Karpas-422 (cell line): ENCODE results near the gene CNKSR1. TPM values are rescaled to one million over a fixed set of nuclear protein-coding genes. Genes with fewer than 3 reads are reported as not detected.

Experiments used
- DNase-seq: peaks from one replicate; pipeline ENCODE4 v3.0.0-alpha.2; 2015
- H2AFZ ChIP-seq: fragments of 200-600 bp; sonication (generic); 2 replicates; pipeline ENCODE4 v1.6.1; 2014; ENCODE audit warnings: antibody characterized with exemption, low read length, mixed read lengths
- H3K27ac ChIP-seq: fragments of 200-600 bp; sonication (generic); 2 replicates; pipeline ENCODE4 v1.5.1; 2014; ENCODE audit warnings: mild to moderate bottlenecking, low read length, moderate library complexity
- H3K27me3 ChIP-seq: fragments of 200-600 bp; sonication (generic); 2 replicates; pipeline ENCODE4 v1.6.1; 2014; ENCODE audit warnings: low read length, mixed read lengths
- H3K36me3 ChIP-seq: fragments of 200-600 bp; sonication (generic); 2 replicates; pipeline ENCODE4 v1.6.1; 2014; ENCODE audit warnings: low read length, mixed read lengths; ENCODE audit not compliant: insufficient read depth
- H3K4me1 ChIP-seq: fragments of 200-600 bp; sonication (generic); 2 replicates; pipeline ENCODE4 v1.6.1; 2014; ENCODE audit warnings: mild to moderate bottlenecking, low read length, mixed read lengths
- H3K4me2 ChIP-seq: fragments of 200-600 bp; sonication (generic); 2 replicates; pipeline ENCODE4 v1.6.1; 2014; ENCODE audit warnings: low read length, low read depth, mild to moderate bottlenecking; ENCODE audit not compliant: poor library complexity, severe bottlenecking
- H3K4me3 ChIP-seq: fragments of 200-600 bp; sonication (generic); 2 replicates; pipeline ENCODE4 v1.5.1; 2014; ENCODE audit warnings: mild to moderate bottlenecking, antibody characterized with exemption, low read length, mixed read lengths
- H3K79me2 ChIP-seq: fragments of 200-600 bp; sonication (generic); 2 replicates; pipeline ENCODE4 v1.6.1; 2014; ENCODE audit warnings: mild to moderate bottlenecking, low read length, mixed read lengths
- H3K9ac ChIP-seq: fragments of 200-600 bp; sonication (generic); 2 replicates; pipeline ENCODE4 v1.6.0; 2014; ENCODE audit warnings: low read length
- H3K9me2 ChIP-seq: fragments of 200-600 bp; sonication (generic), shearing (Covaris generic); replicated peaks from 2 replicates; pipeline ENCODE4 v1.6.0; 2014; ENCODE audit warnings: mild to moderate bottlenecking, low read length, moderate library complexity; ENCODE audit not compliant: insufficient read depth
- H3K9me3 ChIP-seq: fragments of 300-700, 200-600 bp; sonication (generic); 2 replicates; pipeline ENCODE4 v1.6.1; 2014; ENCODE audit warnings: low read length, mixed read lengths
- H4K20me1 ChIP-seq: fragments of 200-600 bp; sonication (generic); 2 replicates; pipeline ENCODE4 v1.6.1; 2014; ENCODE audit warnings: mild to moderate bottlenecking, antibody characterized with exemption, low read length, low read depth; ENCODE audit not compliant: insufficient read depth
- total RNA-seq: library from RNA; depleted of rRNA; stranded (reverse); fragments of >200 nt; shearing (Covaris generic); gene quantifications from 2 replicates; pipeline ENCODE4 v1.2.3, GENCODE V29; 2014; ENCODE audit warnings: low replicate concordance

CNKSR1 gene
- total RNA-seq, 1 experiment from 2014 or later: 1.5 TPM

- no peak for DNase-seq
- no peak overlapping the region for H3K4me3 ChIP-seq
- no peak overlapping the region for H3K9ac ChIP-seq
- H3K27ac ChIP-seq: no peak overlapping the region
- no peaks in the 10 kb centered on the region for H3K4me1 ChIP-seq
- H3K4me2 ChIP-seq: no peak overlapping the region
- H3K79me2 ChIP-seq: no peaks in the 10 kb centered on the region
- no peak overlapping the region for H2AFZ ChIP-seq
- no peaks in the 10 kb centered on the region for H3K9me3 ChIP-seq
- no peaks in the 10 kb centered on the region for H3K9me2 ChIP-seq
- no peaks in the 10 kb centered on the region for H3K27me3 ChIP-seq
- H3K36me3 ChIP-seq: no peaks in the 10 kb centered on the region
- H4K20me1 ChIP-seq: no peaks in the 10 kb centered on the region
Observed at GRCh38 chr1:26158271-26158907, 18.9 kb upstream of the CNKSR1 start.

- no peak within 1 kb of the TSS for H3K9ac ChIP-seq
- H2AFZ ChIP-seq: no peak within 1 kb of the TSS
- no peaks in the 10 kb centered on the region for H3K9me3 ChIP-seq
- no peak for DNase-seq
- no peaks in the 10 kb centered on the region for H3K27me3 ChIP-seq
- H3K4me1 ChIP-seq: no peaks in the 10 kb centered on the region
- no peak within 1 kb of the TSS for H3K4me2 ChIP-seq
- no peaks in the 10 kb centered on the region for H3K36me3 ChIP-seq
- H3K27ac ChIP-seq: no peak within 1 kb of the TSS
- H3K4me3 ChIP-seq: no peak within 1 kb of the TSS
- no peaks in the 10 kb centered on the region for H3K9me2 ChIP-seq
- H3K79me2 ChIP-seq: no peaks in the 10 kb centered on the region
- no peaks in the 10 kb centered on the region for H4K20me1 ChIP-seq
Observed at GRCh38 chr1:26158908-26159742, 18.2 kb upstream of the CNKSR1 start, which contains the start of gene FAM110D. FAM110D (plus strand) TSS chr1:26159079; CDS start chr1:26161292, 2,213 bp downstream.

- Histone ChIP-seq H3K4me2 (no peak overlapping the region), H3K4me3 (no peak overlapping the region), H3K27ac (no peak overlapping the region), H2AFZ (no peak overlapping the region), H3K4me1 (no peaks in the 10 kb centered on the region), H3K9me2 (no peaks in the 10 kb centered on the region), H3K9me3 (no peaks in the 10 kb centered on the region), H3K36me3 (no peaks in the 10 kb centered on the region), H4K20me1 (no peaks in the 10 kb centered on the region), H3K79me2 (no peaks in the 10 kb centered on the region), H3K9ac (no peak overlapping the region), H3K27me3 (no peaks in the 10 kb centered on the region)
- DNase-seq: no peak
Observed at GRCh38 chr1:26159743-26160039, 17.6 kb upstream of the CNKSR1 start.

GRCh38 chr1:26160527-26161414 lies 16.5 kb upstream of the CNKSR1 start:
- H3K4me3 ChIP-seq: no peak overlapping the region
- H3K79me2 ChIP-seq: no peaks in the 10 kb centered on the region
- H3K36me3 ChIP-seq: no peaks in the 10 kb centered on the region
- H3K9me2 ChIP-seq: no peaks in the 10 kb centered on the region
- no peaks in the 10 kb centered on the region for H3K27me3 ChIP-seq
- no peak for DNase-seq
- no peak overlapping the region for H3K27ac ChIP-seq
- no peak overlapping the region for H3K4me2 ChIP-seq
- no peak overlapping the region for H2AFZ ChIP-seq
- no peaks in the 10 kb centered on the region for H3K4me1 ChIP-seq
- no peak overlapping the region for H3K9ac ChIP-seq
- no peaks in the 10 kb centered on the region for H3K9me3 ChIP-seq
- H4K20me1 ChIP-seq: no peaks in the 10 kb centered on the region

GRCh38 chr1:26161415-26162219 lies 15.7 kb upstream of the CNKSR1 start:
- no peak overlapping the region for H2AFZ ChIP-seq
- no peak overlapping the region for H3K4me2 ChIP-seq
- H3K4me3 ChIP-seq: no peak overlapping the region

GRCh38 chr1:26162220-26162709 lies 15.0 kb upstream of the CNKSR1 start:
- H3K79me2 ChIP-seq: no peaks in the 10 kb centered on the region
- H2AFZ ChIP-seq: no peak overlapping the region
- no peaks in the 10 kb centered on the region for H3K27me3 ChIP-seq
- H3K36me3 ChIP-seq: no peaks in the 10 kb centered on the region
- no peaks in the 10 kb centered on the region for H3K4me1 ChIP-seq
- no peaks in the 10 kb centered on the region for H4K20me1 ChIP-seq
- H3K27ac ChIP-seq: no peak overlapping the region
- H3K9ac ChIP-seq: no peak overlapping the region
- no peak overlapping the region for H3K4me3 ChIP-seq
- no peaks in the 10 kb centered on the region for H3K9me2 ChIP-seq
- H3K9me3 ChIP-seq: no peaks in the 10 kb centered on the region
- no peak for DNase-seq
- H3K4me2 ChIP-seq: no peak overlapping the region

More at GRCh38 chr1:26161415-26162219, 15.7 kb upstream of the CNKSR1 start:
- Histone ChIP-seq H3K27ac (no peak overlapping the region), H3K9me3 (no peaks in the 10 kb centered on the region), H3K27me3 (no peaks in the 10 kb centered on the region), H3K4me1 (no peaks in the 10 kb centered on the region), H3K9me2 (no peaks in the 10 kb centered on the region), H3K9ac (no peak overlapping the region), H3K36me3 (no peaks in the 10 kb centered on the region), H4K20me1 (no peaks in the 10 kb centered on the region), H3K79me2 (no peaks in the 10 kb centered on the region)
- DNase-seq: no peak

GRCh38 chr1:26163684-26164035 lies 13.6 kb upstream of the CNKSR1 start:
- H3K9me3 ChIP-seq: no peaks in the 10 kb centered on the region
- H3K4me3 ChIP-seq: no peak overlapping the region
- no peaks in the 10 kb centered on the region for H3K27me3 ChIP-seq
- H3K4me2 ChIP-seq: no peak overlapping the region
- no peak for DNase-seq
- no peak overlapping the region for H3K27ac ChIP-seq
- no peak overlapping the region for H2AFZ ChIP-seq
- H3K9me2 ChIP-seq: no peaks in the 10 kb centered on the region
- H4K20me1 ChIP-seq: no peaks in the 10 kb centered on the region
- H3K4me1 ChIP-seq: no peaks in the 10 kb centered on the region
- no peaks in the 10 kb centered on the region for H3K36me3 ChIP-seq
- no peaks in the 10 kb centered on the region for H3K79me2 ChIP-seq
- H3K9ac ChIP-seq: no peak overlapping the region
